Medulla oblongata (tissue), 1 donor: Measurements from ENCODE around the gene SLC9A5.

Experiments used
- DNase-seq: peaks from one replicate; pipeline ENCODE4 v3.0.0-alpha.2; 2015; ENCODE audit errors: extremely low spot score

SLC9A5 gene

DNA sequence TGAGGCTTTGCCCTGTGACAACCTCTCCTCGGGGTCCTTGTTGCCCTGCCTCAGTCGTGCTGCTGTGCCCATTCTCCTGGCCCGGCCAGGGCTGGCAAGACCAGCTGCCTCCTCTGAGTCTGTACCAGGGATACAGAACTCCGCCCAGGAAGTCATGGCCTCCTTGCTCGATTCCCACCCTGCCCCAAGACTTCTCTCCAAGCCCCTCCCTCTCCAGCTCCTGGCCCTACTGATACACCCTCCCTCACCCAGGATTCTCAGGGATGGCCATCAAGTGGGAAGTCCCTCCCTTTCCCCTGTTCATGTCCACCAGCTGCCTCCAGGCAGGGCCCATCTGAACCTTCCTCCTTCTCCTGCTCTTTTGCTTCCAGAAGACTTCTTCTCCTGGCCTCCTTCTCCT, 33.1 kb upstream of the SLC9A5 start:
- DNase-seq: no peak

- DNase-seq: peak; percentile 66
Measured at GRCh38 chr16:67216612-67217490, 31.9 kb upstream of the SLC9A5 start.

DNA sequence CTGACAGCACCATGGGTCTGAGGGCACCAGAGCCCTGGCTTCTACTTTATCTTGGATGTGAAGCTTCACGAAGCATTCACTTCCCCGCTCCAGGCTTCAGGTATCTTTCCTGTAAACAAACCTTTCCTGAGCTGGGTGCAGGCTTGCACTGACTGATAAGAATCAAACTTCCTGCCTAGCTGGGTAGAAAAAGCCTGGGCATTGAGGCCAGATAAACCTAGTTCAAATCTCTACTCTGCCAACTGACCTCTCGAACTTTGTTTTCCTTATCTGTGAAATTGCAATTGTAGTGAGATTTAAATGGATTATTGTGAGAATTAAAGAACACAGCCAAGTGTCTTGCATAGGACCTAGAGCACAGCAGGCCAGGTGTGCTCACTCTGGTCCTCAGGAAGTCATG, 24.8 kb upstream of the SLC9A5 start:
- no peak for DNase-seq

GRCh38 chr16:67226295-67226803, 22.4 kb upstream of the SLC9A5 start:
- no peak for DNase-seq

DNA sequence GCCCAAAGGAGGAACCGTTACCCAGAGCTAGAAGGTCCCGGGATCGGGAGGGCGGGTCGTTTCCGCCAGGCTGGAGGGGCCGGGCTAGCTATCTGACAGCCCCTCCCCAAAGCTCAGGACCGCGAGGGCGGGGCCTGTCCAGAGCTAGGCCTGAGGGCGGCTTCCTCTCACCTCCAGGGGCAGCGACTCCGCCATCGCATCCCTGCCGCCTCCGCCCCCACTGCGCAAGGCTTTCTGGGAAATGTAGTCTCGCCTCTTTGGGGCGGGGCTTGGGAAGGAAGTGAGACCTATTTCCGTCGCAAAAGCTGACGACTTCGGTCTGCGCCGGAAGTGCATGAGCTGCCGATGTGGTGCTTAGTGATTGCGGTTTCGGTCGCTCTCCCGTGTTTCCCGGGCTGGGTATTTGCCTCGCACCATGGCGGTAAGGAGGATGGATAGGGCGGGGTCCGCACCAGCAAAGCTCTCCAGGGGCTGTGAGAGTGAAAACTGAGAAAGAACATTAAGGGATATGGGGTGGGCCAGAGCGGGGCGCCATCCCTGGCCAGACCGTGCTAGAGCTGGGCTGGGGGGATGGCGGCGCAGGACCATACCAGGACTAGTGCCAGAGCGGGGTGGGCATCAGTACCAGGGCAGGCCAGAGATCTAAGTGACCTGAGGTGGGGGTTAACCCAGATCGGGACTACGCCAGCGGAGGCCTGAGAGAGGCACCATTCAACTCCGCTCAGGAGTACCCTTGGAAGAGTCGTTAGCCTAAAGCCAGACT, 21.8 kb upstream of the SLC9A5 start, which contains the start of gene TMEM208:
Gene TMEM208, plus strand, starts transcription at position 327 of the 763 bp plus-strand sequence. Its CDS starts 89 bp downstream, at position 416.
- peak; percentile 99 for DNase-seq

DNA sequence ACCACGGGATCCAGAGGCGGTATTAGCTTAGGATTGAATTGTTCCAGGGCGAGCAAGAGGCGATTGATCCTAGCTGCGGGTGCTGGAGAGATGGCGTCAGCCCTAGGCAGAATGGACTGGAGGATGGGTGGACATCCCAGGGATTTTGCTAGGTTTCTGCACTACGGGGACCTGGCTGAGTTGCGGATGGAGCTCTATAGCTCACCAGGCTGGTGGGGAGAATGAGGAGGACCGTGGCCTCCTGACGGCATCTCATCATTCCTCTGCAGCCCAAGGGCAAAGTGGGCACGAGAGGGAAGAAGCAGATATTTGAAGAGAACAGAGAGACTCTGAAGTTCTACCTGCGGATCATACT, 21.2 kb upstream of the SLC9A5 start:
- no peak for DNase-seq

GRCh38 chr16:67228034-67228785, 20.6 kb upstream of the SLC9A5 start:
- DNase-seq: no peak

GRCh38 chr16:67228905-67229304, 19.9 kb upstream of the SLC9A5 start:
- no peak for DNase-seq

GRCh38 chr16:67229906-67230808, 18.6 kb upstream of the SLC9A5 start:
- no peak for DNase-seq

DNA sequence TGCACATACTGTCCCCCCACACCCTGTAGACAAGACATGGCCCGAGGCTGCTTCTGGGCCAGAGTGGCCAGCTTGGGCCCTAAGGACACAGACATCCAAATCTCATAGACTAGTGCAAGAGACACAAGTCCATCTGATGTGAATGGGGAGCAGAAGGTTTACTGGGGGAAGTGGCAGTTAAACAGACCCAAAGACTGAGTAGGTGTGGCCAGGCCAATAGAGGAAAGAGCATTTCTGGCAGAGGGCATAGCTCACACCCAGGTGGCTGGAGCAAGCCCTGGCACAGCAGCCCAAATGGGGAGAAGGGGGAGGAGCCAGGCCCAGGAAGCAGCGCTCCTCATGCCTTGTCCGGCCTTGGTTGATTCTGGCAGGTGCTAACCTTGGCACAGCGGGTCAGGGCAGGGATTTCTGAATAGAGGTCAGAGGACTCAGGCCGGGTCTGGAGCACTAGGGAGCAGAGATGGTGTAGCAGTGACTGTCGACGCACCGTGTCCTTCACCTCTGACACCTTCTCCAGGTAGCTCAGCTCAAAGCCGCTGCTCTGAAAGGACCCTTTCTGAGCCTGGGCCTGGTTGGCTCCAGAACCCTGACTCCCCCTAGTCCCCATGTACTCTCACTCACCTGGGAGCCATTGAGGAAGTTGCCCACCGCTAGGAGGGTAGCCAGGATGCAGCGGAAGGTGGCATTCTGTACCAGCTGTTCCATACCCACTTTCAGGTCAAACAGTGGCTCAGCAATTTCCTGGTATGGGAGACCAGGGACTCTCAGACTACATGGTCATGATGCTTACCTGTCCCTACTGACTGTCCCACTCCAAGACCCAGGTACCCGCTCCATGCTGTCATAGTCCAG, 17.7 kb upstream of the SLC9A5 start:
- DNase-seq: no peak

DNA sequence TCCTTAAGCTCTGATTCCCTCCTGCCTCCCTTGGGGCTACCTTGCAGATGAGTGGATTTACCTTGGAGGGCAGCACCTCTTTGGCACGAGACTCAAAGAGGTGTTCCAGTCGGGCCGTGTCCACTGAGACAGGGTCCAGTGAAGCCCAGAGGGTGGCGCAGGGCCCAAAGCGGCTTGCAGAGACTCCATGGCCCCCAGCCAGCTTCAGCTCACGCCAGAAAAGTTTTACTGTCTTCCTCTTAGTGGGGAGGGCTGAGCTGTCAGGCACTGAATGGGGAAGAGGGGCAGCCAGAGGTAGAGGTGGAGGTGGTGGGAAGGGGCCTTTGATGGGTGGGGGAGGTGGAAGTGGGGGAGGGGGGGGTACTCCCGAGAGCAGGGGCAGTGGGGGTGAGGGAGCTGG, 15.2 kb upstream of the SLC9A5 start:
- DNase-seq: no peak

GRCh38 chr16:67234180-67234597, 14.6 kb upstream of the SLC9A5 start:
- no peak for DNase-seq

GRCh38 chr16:67235816-67236562, 12.8 kb upstream of the SLC9A5 start:
- DNase-seq: no peak

- no peak for DNase-seq
Measured at GRCh38 chr16:67236563-67237395, 12.0 kb upstream of the SLC9A5 start.

DNA sequence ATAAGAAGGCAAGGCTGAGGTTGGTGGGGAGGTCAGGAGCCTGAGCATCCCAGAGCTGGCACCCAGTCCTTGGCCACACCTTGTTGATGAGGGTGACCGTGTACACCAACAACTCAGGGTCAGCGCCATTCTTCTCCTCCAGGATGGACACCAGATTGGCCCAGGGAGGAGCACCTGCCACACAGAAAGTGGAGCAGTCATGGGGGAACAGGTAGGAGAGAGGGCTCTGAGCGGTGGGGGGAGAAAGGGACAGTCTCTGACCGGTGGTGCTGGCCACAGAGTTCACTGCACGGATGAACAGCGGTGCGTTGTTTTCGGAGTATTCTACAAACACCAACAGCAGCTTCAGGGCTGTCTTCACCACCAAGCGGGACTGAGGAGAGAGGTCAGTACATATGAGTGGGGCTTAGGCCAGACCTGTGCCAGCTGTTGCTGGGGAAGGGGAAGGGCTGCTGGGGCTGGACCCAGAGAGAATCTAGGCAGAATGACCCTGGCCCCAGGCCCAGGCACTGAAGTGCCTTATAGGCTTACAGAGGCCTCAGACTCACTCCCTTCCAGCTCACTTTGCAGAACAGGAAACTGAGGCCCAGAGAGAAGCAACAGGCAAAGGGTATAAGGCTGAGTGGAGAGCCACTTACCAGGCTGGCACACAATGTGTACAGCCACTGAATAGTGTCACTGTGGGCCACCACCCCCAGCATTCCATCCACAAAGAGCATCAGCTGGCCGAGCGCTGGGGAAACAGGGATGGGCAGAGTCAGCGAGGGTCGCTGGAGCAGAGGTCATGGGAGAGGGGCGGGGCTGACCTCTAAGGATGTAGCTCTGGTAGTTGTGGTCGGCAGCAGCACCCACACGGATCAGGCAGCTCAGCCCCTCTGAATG, 11.1 kb upstream of the SLC9A5 start:
- DNase-seq: no peak

- no peak for DNase-seq
Measured at GRCh38 chr16:67238278-67238575, 10.6 kb upstream of the SLC9A5 start.

DNA sequence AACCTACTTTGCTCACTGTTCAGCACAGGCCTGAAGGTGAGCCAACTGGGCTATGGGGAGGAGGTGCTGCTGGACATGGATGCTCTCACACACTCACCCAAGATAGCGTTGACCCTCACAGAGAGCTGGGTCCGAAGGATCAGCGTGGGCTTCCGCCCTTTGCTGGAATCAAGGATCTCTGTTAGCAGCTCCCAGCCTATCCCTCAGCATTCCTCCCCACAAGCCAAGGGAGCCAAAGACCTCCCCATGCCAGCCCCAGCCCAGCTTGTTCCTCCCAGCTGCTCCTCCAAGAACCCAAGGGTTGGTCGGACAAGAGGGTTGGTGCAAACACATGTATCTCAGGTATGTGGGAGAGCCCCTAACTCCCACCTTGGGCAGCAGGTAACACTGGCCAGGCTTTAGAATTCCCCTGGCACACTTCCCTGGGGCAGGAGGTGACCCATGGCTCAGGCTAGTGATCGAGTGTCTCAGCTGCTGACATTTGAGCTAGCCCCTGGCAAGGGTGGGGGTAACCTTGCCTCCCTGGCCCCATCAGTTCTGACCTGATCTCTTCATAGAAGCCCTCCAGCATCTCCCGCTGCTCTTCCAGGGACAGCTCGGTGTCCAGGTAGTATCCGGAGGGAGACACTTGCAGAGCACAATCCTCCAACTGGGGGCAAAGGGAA, 9.8 kb upstream of the SLC9A5 start:
- DNase-seq: no peak
